Measurements from ENCODE around the gene FHL1. TPM values are rescaled to one million over a fixed set of nuclear protein-coding genes. Genes with fewer than 3 reads are reported as not detected.

The FHL1 gene
- polyA plus RNA-seq, 1 donor: 1,936 TPM

GRCh38 chrX:136251041-136251991 is 104.0 kb downstream of the FHL1 start, which contains the start of gene MAP7D3:
Gene MAP7D3 (minus strand): TSS chrX:136251400. CDS start chrX:136251358, 42 bp downstream.
- DNase-seq (ENCODE audit: low read depth): no peak

- no peak for DNase-seq (ENCODE audit: low read depth)
These were observed 108.2 kb downstream of the FHL1 start for GRCh38 chrX:136255541-136255940.

GRCh38 chrX:136256026-136256425 is 108.7 kb downstream of the FHL1 start:
- no peak for DNase-seq (ENCODE audit: low read depth)

- no peak for DNase-seq (ENCODE audit: low read depth)
These were observed 111.6 kb downstream of the FHL1 start for GRCh38 chrX:136258951-136259350.

GRCh38 chrX:136259543-136259942 is 112.2 kb downstream of the FHL1 start:
- DNase-seq (ENCODE audit: low read depth): no peak

- no peak for DNase-seq (ENCODE audit: low read depth)
These were observed 113.4 kb downstream of the FHL1 start for GRCh38 chrX:136260776-136261175.

Other genes starting within 250 kb of the FHL1 start
- gene MMGT1, start 173.5 kb upstream of the FHL1 start, polyA plus RNA-seq (ENCODE audit: insufficient read length): 16.8 TPM
- gene SLC9A6, start 162.1 kb upstream of the FHL1 start, polyA plus RNA-seq (ENCODE audit: insufficient read length): 7.5 TPM
- 14.4 TPM for gene MAP7D3, start 103.9 kb downstream of the FHL1 start, polyA plus RNA-seq (ENCODE audit: insufficient read length)
- gene ADGRG4, start 153.4 kb downstream of the FHL1 start, polyA plus RNA-seq (ENCODE audit: insufficient read length): not detected